ENCODE results near the gene NEK4. TPM values are rescaled to one million over a fixed set of nuclear protein-coding genes. Genes with fewer than 3 reads are reported as not detected.
A peak's percentile ranks its signal among the peaks of the same experiment; 100 is the strongest.

Gene NEK4
- total and polyA plus RNA-seq, 10 donors = 3.2 to 28.0 (median 23.3) TPM

- H3K9me3 ChIP-seq = no peaks in the 10 kb centered on the region
- no peak for DNase-seq
- H3K36me3 ChIP-seq = peaks cover 6 to 75% (median 69%) of the 10 kb centered on the region in 6 donors
- no peak overlapping the region for H3K27ac ChIP-seq
- H3K4me3 ChIP-seq = no peak overlapping the region
- intact Hi-C loops (cut with DNase I; ENCODE audit: low total_unique reads) = no loop called here
- H3K27me3 ChIP-seq (replicated peaks in 1 of 7) = no peaks in the 10 kb centered on the region
- H3K4me1 ChIP-seq = peaks cover 18 to 48% (median 30%) of the 10 kb centered on the region in 6 donors
- WGBS, 5 donors = 82 to 93% (median 88%) methylated on average over 3 of the region's 3 CpGs
- TF ChIP-seq POLR2A (IDR thresholded peaks at IDR 0.05) (no peak), POLR2AphosphoS5 (IDR thresholded peaks at IDR 0.05) (no peak), CTCF (IDR thresholded peaks at IDR 0.05 in 8 of 11, conservative IDR thresholded peaks at IDR 0.05 in 3 of 11) (no peak)
These were observed 81.6 kb downstream of the NEK4 start for GRCh38 chr3:52689151-52689550.

GRCh38 chr3:52688266-52688665, 82.5 kb downstream of the NEK4 start:
- intact Hi-C loops (cut with DNase I; ENCODE audit: low total_unique reads) = no loop called here
- DNase-seq = no peak
- H3K9me3 ChIP-seq = no peaks in the 10 kb centered on the region
- peaks cover 21 to 57% (median 39%) of the 10 kb centered on the region in 6 donors for H3K4me1 ChIP-seq
- H3K36me3 ChIP-seq = peaks cover 6 to 66% (median 61%) of the 10 kb centered on the region in 6 donors
- H3K4me3 ChIP-seq = no peak overlapping the region
- WGBS, 5 donors = 74 to 91% (median 83%) methylated on average over 6 of the region's 6 CpGs
- no peaks in the 10 kb centered on the region for H3K27me3 ChIP-seq (replicated peaks in 1 of 7)
- H3K27ac ChIP-seq = no peak overlapping the region
- TF ChIP-seq CTCF (IDR thresholded peaks at IDR 0.05 in 8 of 11, conservative IDR thresholded peaks at IDR 0.05 in 3 of 11) (no peak), POLR2A (IDR thresholded peaks at IDR 0.05) (no peak), POLR2AphosphoS5 (IDR thresholded peaks at IDR 0.05) (no peak)

- WGBS, 5 donors = 0 to 1% (median 1%) methylated on average over 61 to 82 of the region's 82 CpGs
- H3K27me3 ChIP-seq (replicated peaks in 1 of 7) = no peaks in the 10 kb centered on the region
- TF ChIP-seq CTCF (IDR thresholded peaks at IDR 0.05 in 8 of 11, conservative IDR thresholded peaks at IDR 0.05 in 3 of 11) (peak in 4 of 11 experiments; percentile 6 to 28 (median 18)), POLR2AphosphoS5 (IDR thresholded peaks at IDR 0.05) (peak; percentile 97 to 98 (median 98)), POLR2A (IDR thresholded peaks at IDR 0.05) (peak; percentile 4 to 71 (median 34))
- H3K4me1 ChIP-seq = peaks cover 30 to 79% (median 62%) of the 10 kb centered on the region in 6 donors
- peak; percentile 98 for DNase-seq
- H3K27ac ChIP-seq = peak within 1 kb of the TSS; percentile 90 to 99 (median 98)
- peaks cover 6 to 58% (median 39%) of the 10 kb centered on the region in 6 donors for H3K36me3 ChIP-seq
- no peaks in the 10 kb centered on the region for H3K9me3 ChIP-seq
- H3K4me3 ChIP-seq = peak within 1 kb of the TSS; percentile 71 to 91 (median 80)
- intact Hi-C loops (cut with DNase I; ENCODE audit: low total_unique reads) = no loop called here
These were observed 84.7 kb downstream of the NEK4 start, which contains the start of the genes GNL3 and PBRM1 for GRCh38 chr3:52685709-52686691. Gene GNL3, plus strand, starts transcription at chr3:52686032. Its CDS starts 61 bp downstream, at chr3:52686093. Gene PBRM1, minus strand, starts transcription at chr3:52685913.

GRCh38 chr3:52685285-52685708, 85.4 kb downstream of the NEK4 start:
- intact Hi-C loops (cut with DNase I; ENCODE audit: low total_unique reads) = no loop called here
- Histone ChIP-seq H3K4me1 (peaks cover 30 to 86% (median 68%) of the 10 kb centered on the region in 6 donors), H3K27ac (peak overlapping the region; percentile 90 to 99 (median 98)), H3K4me3 (peak overlapping the region; percentile 71 to 91 (median 80)), H3K9me3 (no peaks in the 10 kb centered on the region), H3K27me3 (replicated peaks in 1 of 7) (no peaks in the 10 kb centered on the region), H3K36me3 (peaks cover 6 to 58% (median 32%) of the 10 kb centered on the region in 6 donors)
- 0 to 1% (median 1%) methylated on average over 18 to 41 of the region's 41 CpGs for WGBS, 5 donors
- peak; percentile 95 for DNase-seq
- peak in 2 of 3 donors; percentile 2 to 10 for TF ChIP-seq POLR2A (IDR thresholded peaks at IDR 0.05)
- TF ChIP-seq POLR2AphosphoS5 (IDR thresholded peaks at IDR 0.05) = no peak
- no peak for TF ChIP-seq CTCF (IDR thresholded peaks at IDR 0.05 in 8 of 11, conservative IDR thresholded peaks at IDR 0.05 in 3 of 11)
